KMS-11 (cell line): ENCODE data around the gene DEF6.
"Not testable (repeated sequence)": the region's sequence is repeated elsewhere in the genome, so short reads cannot be mapped to it uniquely, and the experiment has no call there.

Source experiments
- H2AFZ ChIP-seq: fragments of 200-600 bp; sonication (generic); 2 replicates; pipeline ENCODE4 v1.6.1; 2016; ENCODE audit warnings: antibody characterized with exemption, mixed run types, low read depth
- H3K27ac ChIP-seq: fragments of 200-600 bp; sonication (generic); 2 replicates; pipeline ENCODE4 v1.6.1; 2016; ENCODE audit warnings: mild to moderate bottlenecking, mixed run types
- H3K27me3 ChIP-seq: fragments of 200-600 bp; sonication (generic); 2 replicates; pipeline ENCODE4 v1.6.1; 2017; ENCODE audit warnings: mild to moderate bottlenecking, low read depth, mixed run types, moderate library complexity; ENCODE audit not compliant: insufficient read depth
- H3K36me3 ChIP-seq: fragments of 200-600 bp; sonication (generic); 2 replicates; pipeline ENCODE4 v1.6.1; 2017; ENCODE audit warnings: mild to moderate bottlenecking, mixed run types; ENCODE audit not compliant: insufficient read depth
- H3K4me1 ChIP-seq: fragments of 200-600 bp; sonication (generic); 2 replicates; pipeline ENCODE4 v1.6.1; 2016; ENCODE audit warnings: mild to moderate bottlenecking, low read depth, mixed run types; ENCODE audit not compliant: poor library complexity, severe bottlenecking
- H3K4me2 ChIP-seq: fragments of 200-600 bp; sonication (generic); 2 replicates; pipeline ENCODE4 v1.7.0; 2016; ENCODE audit warnings: mild to moderate bottlenecking, mixed run types
- H3K4me3 ChIP-seq: fragments of 200-600 bp; sonication (generic); IDR thresholded peaks from 2 replicates; pipeline ENCODE4 v1.6.1; 2017; ENCODE audit warnings: low read depth, low read length, mixed read lengths; ENCODE audit not compliant: insufficient read depth
- H3K79me2 ChIP-seq: fragments of 200-600 bp; sonication (generic); 2 replicates; pipeline ENCODE4 v1.6.1; 2016; ENCODE audit warnings: low read depth, mixed run types; ENCODE audit not compliant: insufficient read depth
- H3K9ac ChIP-seq: fragments of 200-600 bp; sonication (generic); 2 replicates; pipeline ENCODE4 v1.6.1; 2016; ENCODE audit warnings: mild to moderate bottlenecking, mixed run types
- H4K20me1 ChIP-seq: fragments of 200-600 bp; sonication (generic); 2 replicates; pipeline ENCODE4 v1.6.1; 2016; ENCODE audit warnings: mild to moderate bottlenecking, mixed run types; ENCODE audit not compliant: insufficient read depth
- CTCF ChIP-seq: fragments of 200-600 bp; sonication (generic); conservative IDR thresholded peaks from 2 replicates; pipeline ENCODE4 v1.6.1; 2017; ENCODE audit warnings: low read depth, mild to moderate bottlenecking, antibody characterized with exemption, low read length, moderate library complexity, mixed read lengths

Gene DEF6

GRCh38 chr6:35305117-35305516 is 7.5 kb downstream of the DEF6 start:
- peak overlapping the region; percentile 95; the same call in 1 of the 2 replicates for H3K4me2 ChIP-seq
- no peak for TF ChIP-seq CTCF
- H4K20me1 ChIP-seq: no peaks in the 10 kb centered on the region
- H3K79me2 ChIP-seq: peaks cover 35% of the 10 kb centered on the region; the same call in 1 of the 2 replicates
- H3K4me3 ChIP-seq: no peak overlapping the region
- no peak overlapping the region for H3K9ac ChIP-seq
- no peaks in the 10 kb centered on the region for H3K27me3 ChIP-seq
- H2AFZ ChIP-seq: no peak overlapping the region
- peak overlapping the region; percentile 92; the same call in 1 of the 2 replicates for H3K27ac ChIP-seq
- peaks cover 58% of the 10 kb centered on the region for H3K4me1 ChIP-seq
- no peaks in the 10 kb centered on the region for H3K36me3 ChIP-seq

GRCh38 chr6:35307138-35307537 is 9.5 kb downstream of the DEF6 start:
- peaks cover 22% of the 10 kb centered on the region; the same call in 1 of the 2 replicates for H3K79me2 ChIP-seq
- peaks cover 38% of the 10 kb centered on the region for H3K4me1 ChIP-seq
- H2AFZ ChIP-seq, H3K27ac ChIP-seq, H3K36me3 ChIP-seq, H3K4me3 ChIP-seq, H4K20me1 ChIP-seq, H3K27me3 ChIP-seq, H3K4me2 ChIP-seq, H3K9ac ChIP-seq: not testable (repeated sequence)

GRCh38 chr6:35308543-35308942 is 10.9 kb downstream of the DEF6 start:
- H3K4me2 ChIP-seq, H2AFZ ChIP-seq, H3K27ac ChIP-seq, H4K20me1 ChIP-seq, H3K4me3 ChIP-seq, H3K27me3 ChIP-seq, H3K36me3 ChIP-seq, H3K9ac ChIP-seq: not testable (repeated sequence)
- H3K4me1 ChIP-seq: peaks cover 25% of the 10 kb centered on the region
- peaks cover 16% of the 10 kb centered on the region; the same call in 1 of the 2 replicates for H3K79me2 ChIP-seq

GRCh38 chr6:35309611-35310264 is 12.1 kb downstream of the DEF6 start:
- Histone ChIP-seq H3K27ac (no peak overlapping the region), H3K4me1 (peaks cover 13% of the 10 kb centered on the region), H3K4me2 (no peak overlapping the region), H3K36me3 (no peaks in the 10 kb centered on the region), H3K9ac (no peak overlapping the region), H3K79me2 (peaks cover 5% of the 10 kb centered on the region; the same call in 1 of the 2 replicates), H3K27me3 (no peaks in the 10 kb centered on the region), H4K20me1 (no peaks in the 10 kb centered on the region), H3K4me3 (no peak overlapping the region), H2AFZ (no peak overlapping the region)
- no peak for TF ChIP-seq CTCF

GRCh38 chr6:35310265-35310831 is 12.7 kb downstream of the DEF6 start:
- no peak overlapping the region for H2AFZ ChIP-seq
- no peak overlapping the region for H3K9ac ChIP-seq
- no peaks in the 10 kb centered on the region for H3K27me3 ChIP-seq
- H3K4me2 ChIP-seq: no peak overlapping the region
- TF ChIP-seq CTCF: no peak
- no peaks in the 10 kb centered on the region for H3K36me3 ChIP-seq
- peaks cover 7% of the 10 kb centered on the region for H3K4me1 ChIP-seq
- no peak overlapping the region for H3K27ac ChIP-seq
- peaks cover 5% of the 10 kb centered on the region; the same call in 1 of the 2 replicates for H3K79me2 ChIP-seq
- H4K20me1 ChIP-seq: no peaks in the 10 kb centered on the region
- no peak overlapping the region for H3K4me3 ChIP-seq
